GM23248 (cell line): ENCODE results near the gene ARHGEF9. TPM values are rescaled to one million over a fixed set of nuclear protein-coding genes. Genes with fewer than 3 reads are reported as not detected.

Experiments
- DNase-seq: peaks from one replicate; pipeline ENCODE4 v3.0.0-alpha.2; 2015
- H2AFZ ChIP-seq: fragments of 200-600 bp; sonication (generic); 2 replicates; pipeline ENCODE4 v1.6.1; 2016; ENCODE audit warnings: antibody characterized with exemption
- H3F3A ChIP-seq: fragments of 200-600 bp; sonication (generic); 2 replicates; pipeline ENCODE4 v1.6.1; 2016; ENCODE audit warnings: mild to moderate bottlenecking, antibody characterized with exemption, mixed run types; ENCODE audit not compliant: insufficient read depth
- H3K27ac ChIP-seq: fragments of 200-600 bp; sonication (generic); 2 replicates; pipeline ENCODE4 v1.5.1; 2016; ENCODE audit warnings: mild to moderate bottlenecking
- H3K27me3 ChIP-seq: fragments of 200-600 bp; sonication (generic); replicated peaks from 2 replicates; pipeline ENCODE4 v1.6.1; 2016; ENCODE audit warnings: mild to moderate bottlenecking; ENCODE audit not compliant: insufficient read depth
- H3K36me3 ChIP-seq: fragments of 200-600 bp; sonication (generic); 2 replicates; pipeline ENCODE4 v1.6.1; 2016; ENCODE audit warnings: low read depth, mild to moderate bottlenecking
- H3K4me1 ChIP-seq: fragments of 200-600 bp; sonication (generic); 2 replicates; pipeline ENCODE4 v1.6.1; 2016; ENCODE audit warnings: mild to moderate bottlenecking; ENCODE audit not compliant: insufficient read depth
- H3K4me2 ChIP-seq: fragments of 200-600 bp; sonication (generic); one replicate; pipeline ENCODE4 v1.6.1; 2016; ENCODE audit warnings: mild to moderate bottlenecking; ENCODE audit not compliant: unreplicated experiment
- H3K4me3 ChIP-seq: fragments of 200-600 bp; sonication (generic); 2 replicates; pipeline ENCODE4 v1.5.1; 2016; ENCODE audit warnings: mild to moderate bottlenecking
- H3K79me2 ChIP-seq: fragments of 200-600 bp; sonication (generic); 2 replicates; pipeline ENCODE4 v1.6.1; 2016; ENCODE audit warnings: mild to moderate bottlenecking; ENCODE audit not compliant: insufficient read depth
- H3K9ac ChIP-seq: fragments of 200-600 bp; sonication (generic); 2 replicates; pipeline ENCODE4 v1.6.1; 2016; ENCODE audit warnings: mild to moderate bottlenecking
- H3K9me2 ChIP-seq: fragments of 200-600 bp; sonication (generic); 2 replicates; pipeline ENCODE4 v1.6.1; 2016; ENCODE audit warnings: mixed run types, mild to moderate bottlenecking, moderate library complexity; ENCODE audit not compliant: insufficient read depth
- H3K9me3 ChIP-seq: fragments of 200-600 bp; sonication (generic); one replicate; pipeline ENCODE4 v1.6.1; 2017; ENCODE audit warnings: low read depth
- H4K20me1 ChIP-seq: fragments of 200-600 bp; sonication (generic); 2 replicates; pipeline ENCODE4 v1.6.0; 2016; ENCODE audit not compliant: insufficient read depth
- EZH2 ChIP-seq: fragments of 200-600 bp; sonication (generic); IDR thresholded peaks from 2 replicates; pipeline ENCODE4 v1.6.1; 2018; ENCODE audit warnings: antibody characterized with exemption, mild to moderate bottlenecking; ENCODE audit not compliant: insufficient read depth, poor library complexity, severe bottlenecking
- EZH2phosphoT487 ChIP-seq: fragments of 200-600 bp; sonication (generic); IDR thresholded peaks from 2 replicates; pipeline ENCODE4 v1.6.1; 2018; ENCODE audit warnings: antibody characterized with exemption, moderate library complexity, mild to moderate bottlenecking, low read depth; ENCODE audit not compliant: insufficient read depth
- WGBS, 2 experiments: methylation state at CpG; one replicate each; pipeline ENCODE4 v1.1.6; 2015 to 2017; ENCODE audit warnings: low lambda C conversion rate in 2 of 2, low coverage in 1 of 2; ENCODE audit errors: missing lambda C conversion rate in 2 of 2; 5-methylcytosine and 5-hydroxymethylcytosine counted together
- in situ Hi-C: fragments of 300-500 bp; cut with MboI; formaldehyde crosslinking; loops from 2 replicates; pipeline ENCODE4 v1.15.0; 2020
- polyA plus RNA-seq: library from polyadenylated mRNA; unstranded; fragments of >200 nt; fragmentation: Nextera tagmentation; extraction: Ambion mirVana; gene quantifications from 2 replicates; pipeline ENCODE4 v1.2.1, GENCODE V29; 2016
- total RNA-seq: library from RNA; depleted of rRNA; stranded (reverse); fragments of >200 nt; shearing (Covaris generic); gene quantifications from 2 replicates; pipeline ENCODE4 v1.2.3, GENCODE V29; 2014

ARHGEF9 gene
- total and polyA plus RNA-seq, 2 experiments from 2014 or later: 11.1 to 13.5 TPM

- no peak for DNase-seq
- 78% methylated on average over 1 of the region's 1 CpG; no CpG with 5 or more reads in 1 of the 2 experiments for WGBS, 2 experiments
- no peak overlapping the region for H3K4me3 ChIP-seq
- H3K9ac ChIP-seq: no peak overlapping the region
- H3K27ac ChIP-seq: no peak overlapping the region
- peaks cover 26% of the 10 kb centered on the region for H3F3A ChIP-seq
- no peak overlapping the region for H2AFZ ChIP-seq
- no peaks in the 10 kb centered on the region for H3K36me3 ChIP-seq
- in situ Hi-C loops: no loop called here
- peaks cover 28% of the 10 kb centered on the region for H3K4me1 ChIP-seq
- no peak overlapping the region for H3K4me2 ChIP-seq
- no peaks in the 10 kb centered on the region for H3K9me2 ChIP-seq
- no peaks in the 10 kb centered on the region for H4K20me1 ChIP-seq
- TF ChIP-seq EZH2phosphoT487 (no peak), EZH2 (no peak)
- no peaks in the 10 kb centered on the region for H3K27me3 ChIP-seq
- H3K9me3 ChIP-seq: no peaks in the 10 kb centered on the region
- H3K79me2 ChIP-seq: no peaks in the 10 kb centered on the region
Observed at GRCh38 chrX:63661676-63662075, 123.3 kb downstream of the ARHGEF9 start.

GRCh38 chrX:63658920-63659319 lies 126.1 kb downstream of the ARHGEF9 start:
- H3K27ac ChIP-seq: peak overlapping the region; percentile 75
- H3K9ac ChIP-seq: no peak overlapping the region
- H2AFZ ChIP-seq: no peak overlapping the region
- peak overlapping the region; percentile 71 for H3K4me2 ChIP-seq
- H4K20me1 ChIP-seq: no peaks in the 10 kb centered on the region
- H3F3A ChIP-seq: peaks cover 26% of the 10 kb centered on the region
- H3K27me3 ChIP-seq: no peaks in the 10 kb centered on the region
- peak; percentile 25 for DNase-seq
- no peaks in the 10 kb centered on the region for H3K9me2 ChIP-seq
- in situ Hi-C loops: no loop called here
- no peak overlapping the region for H3K4me3 ChIP-seq
- H3K79me2 ChIP-seq: no peaks in the 10 kb centered on the region
- no peaks in the 10 kb centered on the region for H3K9me3 ChIP-seq
- 6 to 17% methylated on average over 1 of the region's 1 CpG for WGBS, 2 experiments
- TF ChIP-seq EZH2 (no peak), EZH2phosphoT487 (no peak)
- H3K36me3 ChIP-seq: no peaks in the 10 kb centered on the region
- H3K4me1 ChIP-seq: peaks cover 28% of the 10 kb centered on the region

- TF ChIP-seq EZH2: no peak
- TF ChIP-seq EZH2phosphoT487: no peak
- peak; percentile 76 for DNase-seq
- Histone ChIP-seq H3K36me3 (no peaks in the 10 kb centered on the region), H3K4me3 (no peak overlapping the region), H3K9me3 (no peaks in the 10 kb centered on the region), H3F3A (peaks cover 26% of the 10 kb centered on the region), H4K20me1 (no peaks in the 10 kb centered on the region), H3K4me2 (peak overlapping the region; percentile 71), H3K9ac (peak overlapping the region; percentile 40; the same call in 1 of the 2 replicates), H3K27me3 (no peaks in the 10 kb centered on the region), H2AFZ (0 out of 2 replicates have a peak overlapping the region, but pooled peaks have one; percentile 34), H3K4me1 (peaks cover 34% of the 10 kb centered on the region), H3K79me2 (no peaks in the 10 kb centered on the region), H3K9me2 (no peaks in the 10 kb centered on the region), H3K27ac (peak overlapping the region; percentile 75)
- WGBS, 2 experiments: 2 to 3% methylated on average over 6 of the region's 6 CpGs
- in situ Hi-C loops: no loop called here
Observed at GRCh38 chrX:63657821-63658220, 127.2 kb downstream of the ARHGEF9 start.

GRCh38 chrX:63656871-63657580 lies 128.0 kb downstream of the ARHGEF9 start:
- TF ChIP-seq EZH2phosphoT487 (no peak), EZH2 (no peak)
- Histone ChIP-seq H3K9ac (peak overlapping the region; percentile 40; the same call in 1 of the 2 replicates), H4K20me1 (no peaks in the 10 kb centered on the region), H3K9me3 (no peaks in the 10 kb centered on the region), H3K27me3 (no peaks in the 10 kb centered on the region), H3K4me3 (no peak overlapping the region), H2AFZ (no peak overlapping the region), H3K4me2 (peak overlapping the region; percentile 71), H3F3A (peaks cover 33% of the 10 kb centered on the region), H3K4me1 (peaks cover 41% of the 10 kb centered on the region), H3K79me2 (no peaks in the 10 kb centered on the region), H3K27ac (peak overlapping the region; percentile 75), H3K9me2 (no peaks in the 10 kb centered on the region), H3K36me3 (no peaks in the 10 kb centered on the region)
- WGBS, 2 experiments: 41 to 46% methylated on average over 5 of the region's 5 CpGs
- DNase-seq: peak; percentile 80
- in situ Hi-C loops: no loop called here
